HCT116 (cell line): ENCODE data around the gene LTBP1. TPM values are rescaled to one million over a fixed set of nuclear protein-coding genes. Genes with fewer than 3 reads are reported as not detected.
"Not testable (repeated sequence)": the region's sequence is repeated elsewhere in the genome, so short reads cannot be mapped to it uniquely, and the experiment has no call there.

Experiments used
- ATAC-seq: fragments of 200-7000 bp; cut with Tn5 transposase; 2 replicates; pipeline ENCODE4 v1.9.1; 2020; ENCODE audit warnings: mild to moderate bottlenecking, moderate library complexity
- BruUV-seq: library from RNA; stranded (reverse); fragments of 400-500 nt; replicated peaks from 2 replicates; lab custom pipeline; 2021; lab: Mats Ljungman, UMichigan
- CTCF ChIA-PET: fragments of 300-600 bp; sonication (Branson Sonifier 250); formaldehyde crosslinking; loops from one replicate; lab custom pipeline; 2021; ENCODE audit warnings: antibody characterized with exemption; lab: Charles Lee
- POLR2A ChIA-PET: fragments of 300-600, 350-600 bp; sonication (Branson Sonifier 250); formaldehyde crosslinking; loops from one replicate; lab custom pipeline; 2021; ENCODE audit warnings: antibody characterized with exemption; lab: Charles Lee
- RAD21 ChIA-PET, 2 experiments: fragments of 300-600 bp; sonication (Branson Sonifier 250); formaldehyde crosslinking; loops; one replicate each; lab custom pipeline; 2023; ENCODE audit warnings: low total read pairs in 2 of 2; ENCODE audit not compliant: uncharacterized antibody in 2 of 2, unreplicated experiment in 2 of 2, low non-redundant PET in 1 of 2; lab: Charles Lee
- DNase-seq: peaks from one replicate; pipeline ENCODE4 v3.0.0-alpha.2; 2010; ENCODE audit warnings: low read depth, low spot score
- H2AFZ ChIP-seq: fragments of 200-600 bp; shearing (Covaris generic), sonication (generic); 2 replicates; pipeline ENCODE4 v1.6.1; 2017; ENCODE audit warnings: low read depth, mixed run types, mixed read lengths, antibody characterized with exemption, low read length; ENCODE audit not compliant: poor library complexity, severe bottlenecking
- H3K27ac ChIP-seq: 2 replicates; pipeline ENCODE4 v1.5.1; 2012; ENCODE audit warnings: low read depth, low read length
- H3K27me3 ChIP-seq: fragments of 200-600 bp; sonication (generic); 2 replicates; pipeline ENCODE4 v1.6.1; 2016; ENCODE audit warnings: mixed run types, low read length, mixed read lengths; ENCODE audit not compliant: insufficient read depth
- H3K36me3 ChIP-seq, 2 experiments: fragments of 200-500 bp in 1 of 2; fragments of 200-600 bp in 1 of 2; sonication (Bioruptor generic) in 1 of 2; sonication (generic) in 1 of 2; 2 replicates each; pipeline versions ENCODE4 v1.5.1 to v1.6.1; 2014 to 2016; ENCODE audit warnings: low read length in 2 of 2, inconsistent platforms in 1 of 2, mixed read lengths in 1 of 2, mixed run types in 1 of 2; ENCODE audit not compliant: insufficient read depth in 2 of 2, control insufficient read depth in 1 of 2
- H3K4me1 ChIP-seq, 2 experiments: fragments of 200-600 bp in 1 of 2; sonication (generic) in 1 of 2; 2 replicates each; pipeline versions ENCODE4 v1.5.1 to v1.6.1; 2012 to 2017; ENCODE audit warnings: low read length in 2 of 2, inconsistent platforms in 1 of 2, mild to moderate bottlenecking in 1 of 2, mixed read lengths in 1 of 2, mixed run types in 1 of 2, moderate library complexity in 1 of 2; ENCODE audit not compliant: insufficient read depth in 2 of 2, control insufficient read depth in 1 of 2
- H3K4me2 ChIP-seq: fragments of 200-600 bp; sonication (generic); 2 replicates; pipeline ENCODE4 v1.6.1; 2017; ENCODE audit warnings: mixed run types, low read length, mixed read lengths
- H3K4me3 ChIP-seq, 2 experiments: fragments of 200-600 bp in 1 of 2; sonication (generic) in 1 of 2; replicated peaks in 1 of 2; 2 replicates each; pipeline ENCODE4 v1.5.1; 2011 to 2016; ENCODE audit warnings: low read length in 2 of 2, control low read depth in 1 of 2, low read depth in 1 of 2, mild to moderate bottlenecking in 1 of 2, mixed read lengths in 1 of 2, mixed run types in 1 of 2
- H3K79me2 ChIP-seq: fragments of 200-600 bp; sonication (generic); 2 replicates; pipeline ENCODE4 v1.6.1; 2017; ENCODE audit warnings: mild to moderate bottlenecking, mixed run types, low read length, moderate library complexity, mixed read lengths; ENCODE audit not compliant: insufficient read depth
- H3K9ac ChIP-seq: fragments of 200-600 bp; sonication (generic); 2 replicates; pipeline ENCODE4 v1.6.1; 2016; ENCODE audit warnings: low read length, mixed read lengths
- H3K9me2 ChIP-seq: fragments of 200-600 bp; sonication (generic), shearing (Covaris generic); 2 replicates; pipeline ENCODE4 v1.6.1; 2017; ENCODE audit warnings: mixed run types, mild to moderate bottlenecking, moderate library complexity; ENCODE audit not compliant: insufficient read depth
- H3K9me3 ChIP-seq, 2 experiments: fragments of 200-500 bp in 1 of 2; fragments of 200-600 bp in 1 of 2; sonication (Bioruptor generic) in 1 of 2; sonication (generic) in 1 of 2; 2 replicates each; pipeline ENCODE4 v1.6.1; 2014 to 2017; ENCODE audit warnings: low read length in 2 of 2, mixed read lengths in 2 of 2, inconsistent platforms in 1 of 2, low read depth in 1 of 2, mild to moderate bottlenecking in 1 of 2, mixed run types in 1 of 2, moderate library complexity in 1 of 2; ENCODE audit not compliant: control insufficient read depth in 1 of 2, insufficient read depth in 1 of 2
- H4K20me1 ChIP-seq: fragments of 200-600 bp; sonication (generic), shearing (Covaris generic); 2 replicates; pipeline ENCODE4 v1.6.1; 2017; ENCODE audit warnings: mixed run types, mild to moderate bottlenecking, moderate library complexity; ENCODE audit not compliant: insufficient read depth
- CBX3 ChIP-seq: IDR thresholded peaks from 2 replicates; pipeline ENCODE4 v1.6.1; 2012; ENCODE audit warnings: low read depth
- EZH2 ChIP-seq: fragments of 200-600 bp; sonication (generic); IDR thresholded peaks from 2 replicates; pipeline ENCODE4 v1.6.1; 2017; ENCODE audit warnings: antibody characterized with exemption, mixed run types
- FOSL1 ChIP-seq: IDR thresholded peaks from 2 replicates; pipeline ENCODE4 v1.6.1; 2012; ENCODE audit warnings: low read depth
- TCF7L2 ChIP-seq: IDR thresholded peaks from 2 replicates; pipeline ENCODE4 v1.7.0; 2011; ENCODE audit warnings: borderline replicate concordance, inconsistent platforms; ENCODE audit not compliant: insufficient read depth, insufficient read length; ENCODE audit errors: extremely low read depth
- YY1 ChIP-seq: IDR thresholded peaks from 2 replicates; pipeline ENCODE4 v1.6.1; 2011; ENCODE audit warnings: low read length, low read depth, moderate library complexity, mild to moderate bottlenecking; ENCODE audit not compliant: insufficient replicate concordance; ENCODE audit errors: extremely low read depth
- intact Hi-C: fragments of 100-400 bp; cut with micrococcal nuclease; formaldehyde crosslinking; loops from 2 replicates; pipeline ENCODE4 v1.10.0; 2022
- total RNA-seq: library from RNA; stranded (reverse); gene quantifications from one replicate; pipeline ENCODE4 v1.2.1, GENCODE V29; 2021; ENCODE audit not compliant: unreplicated experiment
- TF ChIP-seq, protein P1 (sequence below), 3 experiments: fragments of 200-600 bp in 1 of 3; sonication (generic) in 1 of 3; IDR thresholded peaks in 2 of 3; conservative IDR thresholded peaks in 1 of 3; 2 replicates each; pipeline ENCODE4 v1.5.1; 2012 to 2017; ENCODE audit warnings: low read depth in 2 of 3, low read length in 2 of 3, antibody characterized with exemption in 1 of 3, borderline replicate concordance in 1 of 3, control low read depth in 1 of 3, mild to moderate bottlenecking in 1 of 3, mixed read lengths in 1 of 3, mixed run types in 1 of 3, moderate library complexity in 1 of 3; ENCODE audit not compliant: insufficient read depth in 1 of 3
- TF ChIP-seq, protein P2 (sequence below): IDR thresholded peaks from 2 replicates; pipeline ENCODE4 v1.6.1; 2012; ENCODE audit warnings: low read depth

Gene LTBP1
- total RNA-seq, 1 experiment from 2014 or later, result 5.1 TPM

DNA sequence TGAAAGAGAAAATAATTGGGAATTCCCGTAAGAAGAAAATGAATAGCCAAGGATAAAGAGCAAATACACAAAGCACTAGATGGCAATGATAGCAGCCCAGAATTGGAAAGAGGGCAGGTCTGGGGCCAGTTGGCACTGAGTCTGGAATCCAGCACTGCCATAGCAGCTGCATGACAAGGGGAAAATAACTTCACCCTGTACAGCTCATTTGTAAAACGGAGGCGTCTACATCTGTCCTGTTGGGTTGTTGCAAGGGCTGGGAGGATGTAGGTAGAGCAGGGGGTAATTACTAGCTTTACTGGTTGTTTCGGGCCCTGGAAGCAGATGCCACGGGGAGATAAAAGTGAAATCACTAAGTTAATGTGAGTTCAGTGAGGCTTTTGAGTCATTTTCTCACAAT is 419.7 kb downstream of the LTBP1 start:
- Histone ChIP-seq H3K4me3 (no peak overlapping the region), H3K4me2 (no peak overlapping the region), H2AFZ (no peak overlapping the region), H3K9me3 (no peaks in the 10 kb centered on the region), H3K27ac (no peak overlapping the region), H3K4me1 (no peaks in the 10 kb centered on the region), H4K20me1 (no peaks in the 10 kb centered on the region), H3K79me2 (no peaks in the 10 kb centered on the region), H3K9me2 (no peaks in the 10 kb centered on the region), H3K36me3 (no peaks in the 10 kb centered on the region), H3K27me3 (no peaks in the 10 kb centered on the region), H3K9ac (no peak overlapping the region)
- TF ChIP-seq FOSL1, result no peak
- TF ChIP-seq, protein P1, sequence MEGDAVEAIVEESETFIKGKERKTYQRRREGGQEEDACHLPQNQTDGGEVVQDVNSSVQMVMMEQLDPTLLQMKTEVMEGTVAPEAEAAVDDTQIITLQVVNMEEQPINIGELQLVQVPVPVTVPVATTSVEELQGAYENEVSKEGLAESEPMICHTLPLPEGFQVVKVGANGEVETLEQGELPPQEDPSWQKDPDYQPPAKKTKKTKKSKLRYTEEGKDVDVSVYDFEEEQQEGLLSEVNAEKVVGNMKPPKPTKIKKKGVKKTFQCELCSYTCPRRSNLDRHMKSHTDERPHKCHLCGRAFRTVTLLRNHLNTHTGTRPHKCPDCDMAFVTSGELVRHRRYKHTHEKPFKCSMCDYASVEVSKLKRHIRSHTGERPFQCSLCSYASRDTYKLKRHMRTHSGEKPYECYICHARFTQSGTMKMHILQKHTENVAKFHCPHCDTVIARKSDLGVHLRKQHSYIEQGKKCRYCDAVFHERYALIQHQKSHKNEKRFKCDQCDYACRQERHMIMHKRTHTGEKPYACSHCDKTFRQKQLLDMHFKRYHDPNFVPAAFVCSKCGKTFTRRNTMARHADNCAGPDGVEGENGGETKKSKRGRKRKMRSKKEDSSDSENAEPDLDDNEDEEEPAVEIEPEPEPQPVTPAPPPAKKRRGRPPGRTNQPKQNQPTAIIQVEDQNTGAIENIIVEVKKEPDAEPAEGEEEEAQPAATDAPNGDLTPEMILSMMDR (IDR thresholded peaks at IDR 0.05 in 2 of 3, conservative IDR thresholded peaks at IDR 0.05 in 1 of 3; ENCODE audit: borderline replicate concordance in 1 of 3, insufficient read depth in 1 of 3, low read depth in 2 of 3, low read length in 2 of 3), result no peak
- TF ChIP-seq, protein P2, sequence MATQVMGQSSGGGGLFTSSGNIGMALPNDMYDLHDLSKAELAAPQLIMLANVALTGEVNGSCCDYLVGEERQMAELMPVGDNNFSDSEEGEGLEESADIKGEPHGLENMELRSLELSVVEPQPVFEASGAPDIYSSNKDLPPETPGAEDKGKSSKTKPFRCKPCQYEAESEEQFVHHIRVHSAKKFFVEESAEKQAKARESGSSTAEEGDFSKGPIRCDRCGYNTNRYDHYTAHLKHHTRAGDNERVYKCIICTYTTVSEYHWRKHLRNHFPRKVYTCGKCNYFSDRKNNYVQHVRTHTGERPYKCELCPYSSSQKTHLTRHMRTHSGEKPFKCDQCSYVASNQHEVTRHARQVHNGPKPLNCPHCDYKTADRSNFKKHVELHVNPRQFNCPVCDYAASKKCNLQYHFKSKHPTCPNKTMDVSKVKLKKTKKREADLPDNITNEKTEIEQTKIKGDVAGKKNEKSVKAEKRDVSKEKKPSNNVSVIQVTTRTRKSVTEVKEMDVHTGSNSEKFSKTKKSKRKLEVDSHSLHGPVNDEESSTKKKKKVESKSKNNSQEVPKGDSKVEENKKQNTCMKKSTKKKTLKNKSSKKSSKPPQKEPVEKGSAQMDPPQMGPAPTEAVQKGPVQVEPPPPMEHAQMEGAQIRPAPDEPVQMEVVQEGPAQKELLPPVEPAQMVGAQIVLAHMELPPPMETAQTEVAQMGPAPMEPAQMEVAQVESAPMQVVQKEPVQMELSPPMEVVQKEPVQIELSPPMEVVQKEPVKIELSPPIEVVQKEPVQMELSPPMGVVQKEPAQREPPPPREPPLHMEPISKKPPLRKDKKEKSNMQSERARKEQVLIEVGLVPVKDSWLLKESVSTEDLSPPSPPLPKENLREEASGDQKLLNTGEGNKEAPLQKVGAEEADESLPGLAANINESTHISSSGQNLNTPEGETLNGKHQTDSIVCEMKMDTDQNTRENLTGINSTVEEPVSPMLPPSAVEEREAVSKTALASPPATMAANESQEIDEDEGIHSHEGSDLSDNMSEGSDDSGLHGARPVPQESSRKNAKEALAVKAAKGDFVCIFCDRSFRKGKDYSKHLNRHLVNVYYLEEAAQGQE, result no peak
- no peak for TF ChIP-seq CBX3
- TF ChIP-seq EZH2, result no peak
- no peak for TF ChIP-seq TCF7L2
- no peak for TF ChIP-seq YY1
- no peak for ATAC-seq
- BruUV-seq, result no TSS peak
- intact Hi-C loops, result no loop called here
- ChIA-PET CTCF (no interaction called here), RAD21 (no interaction called here), POLR2A (no interaction called here)
- DNase-seq, result no peak

DNA sequence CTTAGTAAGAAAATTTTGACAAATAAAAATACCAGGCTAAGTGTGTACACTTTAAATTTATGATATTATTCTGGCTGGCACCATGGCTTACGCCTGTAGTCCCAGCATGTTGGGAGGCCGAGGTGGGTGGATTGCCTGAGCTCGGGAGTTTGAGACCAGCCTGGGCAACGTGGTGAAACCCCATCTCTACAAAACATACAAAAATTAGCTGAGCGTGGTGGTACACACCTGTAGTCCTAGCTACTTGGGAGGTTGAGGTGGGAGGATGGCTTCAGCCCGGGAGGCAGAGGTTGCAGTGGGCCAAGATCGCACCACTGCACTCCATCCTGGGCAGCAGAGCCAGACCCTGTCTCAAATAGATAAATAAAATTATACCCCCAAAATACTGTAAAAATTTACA is 421.8 kb downstream of the LTBP1 start:
- H3K27me3 ChIP-seq, H3K79me2 ChIP-seq, H3K4me1 ChIP-seq, H3K9ac ChIP-seq, H3K9me3 ChIP-seq, H4K20me1 ChIP-seq, RAD21 ChIA-PET, H3K4me3 ChIP-seq, H3K4me2 ChIP-seq, H3K9me2 ChIP-seq, H3K36me3 ChIP-seq, POLR2A ChIA-PET, BruUV-seq, H3K27ac ChIP-seq, ATAC-seq, H2AFZ ChIP-seq, DNase-seq, intact Hi-C loops: not testable (repeated sequence)
- CTCF ChIA-PET, result interaction anchor here (1.4 kb wide), 1 partner anchor 11 kb away, joined by 6 read pairs; no protein-coding TSS in a partner anchor
